Keratinocyte (primary cell): Measurements from ENCODE around the gene TMF1. TPM values are rescaled to one million over a fixed set of nuclear protein-coding genes. Genes with fewer than 3 reads are reported as not detected.

Experiments
- DNase-seq: peaks from one replicate; pipeline ENCODE4 v3.0.0-alpha.2; 2011; ENCODE audit warnings: low read depth, missing footprints, low spot score
- FAIRE-seq: peaks from 2 replicates; lab custom pipeline; 2011; peaks lifted over from hg19 to GRCh38; lab: Jason Lieb, UNC
- H2AFZ ChIP-seq: 2 replicates; pipeline ENCODE4 v1.6.0; 2012; ENCODE audit warnings: low read length, control low read depth, inconsistent platforms; ENCODE audit not compliant: control insufficient read depth
- H3K27ac ChIP-seq: 2 replicates; pipeline ENCODE4 v1.5.1; 2011; ENCODE audit warnings: low read length; ENCODE audit not compliant: control insufficient read depth, insufficient read depth
- H3K27me3 ChIP-seq: 3 replicates; pipeline ENCODE4 v1.6.0; 2011; ENCODE audit warnings: low read length; ENCODE audit not compliant: control insufficient read depth, insufficient read depth; ENCODE audit errors: extremely low read depth
- H3K36me3 ChIP-seq, 2 experiments: 2 replicates in 1 of 2; 3 replicates in 1 of 2; pipeline ENCODE4 v1.5.1; 2011; ENCODE audit warnings: low read length in 2 of 2, mild to moderate bottlenecking in 1 of 2; ENCODE audit not compliant: control insufficient read depth in 2 of 2, insufficient read depth in 2 of 2; ENCODE audit errors: extremely low read depth in 1 of 2
- H3K4me1 ChIP-seq: 3 replicates; pipeline ENCODE4 v1.5.1; 2011; ENCODE audit warnings: low read length; ENCODE audit not compliant: control insufficient read depth, insufficient read depth; ENCODE audit errors: extremely low read depth
- H3K4me2 ChIP-seq: 3 replicates; pipeline ENCODE4 v1.6.0; 2011; ENCODE audit warnings: low read depth, low read length; ENCODE audit not compliant: control insufficient read depth, insufficient read depth; ENCODE audit errors: extremely low read depth
- H3K4me3 ChIP-seq, 3 experiments: fragments of 200-600 bp in 1 of 3; sonication (generic) in 1 of 3; 2 replicates in 2 of 3; 3 replicates in 1 of 3; pipeline ENCODE4 v1.5.1; 2011 to 2016; ENCODE audit warnings: low read length in 3 of 3, mild to moderate bottlenecking in 3 of 3, control low read depth in 2 of 3, inconsistent platforms in 1 of 3, low read depth in 1 of 3, mixed read lengths in 1 of 3, mixed run types in 1 of 3, moderate library complexity in 1 of 3; ENCODE audit not compliant: control insufficient read depth in 2 of 3, insufficient read depth in 2 of 3; ENCODE audit errors: extremely low read depth in 1 of 3
- H3K79me2 ChIP-seq: 2 replicates; pipeline ENCODE4 v1.6.0; 2012; ENCODE audit warnings: low read length; ENCODE audit not compliant: control insufficient read depth, insufficient read depth
- H3K9ac ChIP-seq: 3 replicates; pipeline ENCODE4 v1.6.0; 2011; ENCODE audit warnings: low read length; ENCODE audit not compliant: control insufficient read depth, insufficient read depth; ENCODE audit errors: extremely low read depth
- H3K9me1 ChIP-seq: 3 replicates; pipeline ENCODE4 v1.6.0; 2011; ENCODE audit warnings: low read length; ENCODE audit not compliant: control insufficient read depth, insufficient read depth; ENCODE audit errors: extremely low read depth
- H3K9me3 ChIP-seq: 2 replicates; pipeline ENCODE4 v1.5.1; 2012; ENCODE audit warnings: low read depth, low read length; ENCODE audit not compliant: control insufficient read depth
- H4K20me1 ChIP-seq: 3 replicates; pipeline ENCODE4 v1.6.0; 2011; ENCODE audit warnings: low read length; ENCODE audit not compliant: control insufficient read depth, insufficient read depth; ENCODE audit errors: extremely low read depth
- CTCF ChIP-seq, 3 experiments: IDR thresholded peaks in 1 of 3; conservative IDR thresholded peaks in 1 of 3; optimal IDR thresholded peaks in 1 of 3; 2 replicates in 2 of 3; 3 replicates in 1 of 3; pipeline versions ENCODE3 to v1.5.1; 2011; ENCODE audit warnings: low read length in 3 of 3, mild to moderate bottlenecking in 3 of 3, moderate library complexity in 2 of 3, control low read depth in 1 of 3, inconsistent platforms in 1 of 3; ENCODE audit not compliant: insufficient read depth in 2 of 3; ENCODE audit errors: extremely low read depth in 1 of 3
- EZH2 ChIP-seq: IDR thresholded peaks from one replicate; pipeline ENCODE4 v1.6.1; 2012; ENCODE audit warnings: inconsistent platforms, mild to moderate bottlenecking, low read length, moderate library complexity
- dilution Hi-C: fragments of 300-500 bp; cut with MboI; formaldehyde crosslinking; loops from one replicate; pipeline ENCODE4 v1.7.0; 2020; ENCODE audit warnings: low sequenced_read_pairs; ENCODE audit not compliant: extremely low pct_ligation_motif_present
- polyA plus RNA-seq, 5 experiments: library from polyadenylated mRNA; depleted of rRNA in 3 of 5; stranded (reverse) in 3 of 5; stranded (forward) in 1 of 5; unstranded in 1 of 5; fragments of >200 nt; gene quantifications; 1 replicate in 1 of 5; 2 replicates in 3 of 5; 3 replicates in 1 of 5; pipeline versions ENCODE4 v1.2.1 to v1.2.3, GENCODE V29; 2011 to 2012; ENCODE audit warnings: missing spikeins in 2 of 5, low read depth in 1 of 5, low replicate concordance in 1 of 5

Gene TMF1
- polyA plus RNA-seq, 1 donor (not counting 4 experiments of a cell fraction or from before 2014, with no cell fraction given): 13.7 TPM

GRCh38 chr3:69082361-69082760, 30.2 kb upstream of the TMF1 start:
- Histone ChIP-seq H3K27me3 (no peaks in the 10 kb centered on the region), H4K20me1 (no peaks in the 10 kb centered on the region), H2AFZ (no peak overlapping the region), H3K4me3 (no peak overlapping the region), H3K36me3 (no peaks in the 10 kb centered on the region), H3K4me2 (peak overlapping the region; percentile 62), H3K9me3 (no peaks in the 10 kb centered on the region), H3K27ac (peak overlapping the region; percentile 94), H3K79me2 (peaks cover 36% of the 10 kb centered on the region), H3K9me1 (no peaks in the 10 kb centered on the region), H3K4me1 (peaks cover 59% of the 10 kb centered on the region), H3K9ac (peak overlapping the region; percentile 35)
- dilution Hi-C loops: no loop called here
- no peak for FAIRE-seq
- no peak for TF ChIP-seq CTCF (optimal IDR thresholded peaks at IDR 0.05 in 1 of 3, IDR thresholded peaks at IDR 0.05 in 1 of 3, conservative IDR thresholded peaks at IDR 0.05 in 1 of 3; ENCODE audit: extremely low read depth in 1 of 3, insufficient read depth in 2 of 3, low read length in 3 of 3)
- no peak for TF ChIP-seq EZH2
- DNase-seq: no peak

DNA sequence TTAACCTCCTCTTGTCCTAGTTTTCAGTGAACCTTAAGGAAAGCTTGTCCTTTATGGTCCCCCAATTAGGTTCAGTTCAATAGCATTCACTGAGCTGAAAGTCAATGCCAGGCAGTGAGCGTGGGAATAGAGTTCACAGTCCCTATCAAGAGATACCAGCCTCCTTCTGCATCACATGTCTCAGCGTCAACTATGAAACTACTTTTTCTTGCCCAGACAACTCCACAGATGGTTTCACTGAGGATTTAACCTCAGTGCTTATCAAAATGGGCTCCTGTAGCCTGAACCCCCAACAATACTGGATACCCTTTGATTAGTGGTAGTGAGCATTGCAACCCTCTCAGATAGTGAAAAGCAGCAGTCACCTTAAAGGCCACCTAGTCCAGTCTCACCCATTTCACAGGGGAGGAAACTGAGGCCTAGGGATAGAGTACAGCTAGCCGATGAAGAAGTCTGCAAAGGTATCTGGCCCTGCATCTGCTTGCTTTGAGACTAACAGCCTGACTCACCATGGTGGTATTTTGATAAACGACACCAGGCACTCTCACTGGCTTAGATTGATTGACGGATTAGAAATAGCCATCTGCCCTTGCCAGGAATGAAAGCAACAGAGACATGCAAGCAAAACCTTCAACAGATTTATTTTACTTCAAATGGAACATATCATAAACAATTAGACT, 29.6 kb upstream of the TMF1 start:
- peak overlapping the region; percentile 94 for H3K27ac ChIP-seq
- dilution Hi-C loops: no loop called here

More for the DNA sequence above, 29.6 kb upstream of the TMF1 start:
- Histone ChIP-seq H3K27me3 (no peaks in the 10 kb centered on the region), H2AFZ (peak overlapping the region; percentile 70), H3K9me1 (no peaks in the 10 kb centered on the region), H3K4me2 (peak overlapping the region; percentile 62), H3K4me1 (peaks cover 53% of the 10 kb centered on the region), H3K9ac (peak overlapping the region; percentile 10), H3K36me3 (no peaks in the 10 kb centered on the region), H4K20me1 (no peaks in the 10 kb centered on the region), H3K9me3 (no peaks in the 10 kb centered on the region), H3K79me2 (peaks cover 35% of the 10 kb centered on the region), H3K4me3 (no peak overlapping the region)
- no peak for DNase-seq
- peak; percentile 84 for FAIRE-seq
- TF ChIP-seq EZH2 (no peak), CTCF (optimal IDR thresholded peaks at IDR 0.05 in 1 of 3, IDR thresholded peaks at IDR 0.05 in 1 of 3, conservative IDR thresholded peaks at IDR 0.05 in 1 of 3; ENCODE audit: extremely low read depth in 1 of 3, insufficient read depth in 2 of 3, low read length in 3 of 3) (no peak)
